ENCODE results near the gene GPANK1. TPM values are rescaled to one million over a fixed set of nuclear protein-coding genes. Genes with fewer than 3 reads are reported as not detected.
A peak's percentile ranks its signal among the peaks of the same experiment; 100 is the strongest.

The GPANK1 gene
- total and polyA plus RNA-seq, 2 of the 13 experiments (the other 11 are each of a cell fraction or from before 2014, with no cell fraction given) = 15.4 to 22.8 TPM

DNA sequence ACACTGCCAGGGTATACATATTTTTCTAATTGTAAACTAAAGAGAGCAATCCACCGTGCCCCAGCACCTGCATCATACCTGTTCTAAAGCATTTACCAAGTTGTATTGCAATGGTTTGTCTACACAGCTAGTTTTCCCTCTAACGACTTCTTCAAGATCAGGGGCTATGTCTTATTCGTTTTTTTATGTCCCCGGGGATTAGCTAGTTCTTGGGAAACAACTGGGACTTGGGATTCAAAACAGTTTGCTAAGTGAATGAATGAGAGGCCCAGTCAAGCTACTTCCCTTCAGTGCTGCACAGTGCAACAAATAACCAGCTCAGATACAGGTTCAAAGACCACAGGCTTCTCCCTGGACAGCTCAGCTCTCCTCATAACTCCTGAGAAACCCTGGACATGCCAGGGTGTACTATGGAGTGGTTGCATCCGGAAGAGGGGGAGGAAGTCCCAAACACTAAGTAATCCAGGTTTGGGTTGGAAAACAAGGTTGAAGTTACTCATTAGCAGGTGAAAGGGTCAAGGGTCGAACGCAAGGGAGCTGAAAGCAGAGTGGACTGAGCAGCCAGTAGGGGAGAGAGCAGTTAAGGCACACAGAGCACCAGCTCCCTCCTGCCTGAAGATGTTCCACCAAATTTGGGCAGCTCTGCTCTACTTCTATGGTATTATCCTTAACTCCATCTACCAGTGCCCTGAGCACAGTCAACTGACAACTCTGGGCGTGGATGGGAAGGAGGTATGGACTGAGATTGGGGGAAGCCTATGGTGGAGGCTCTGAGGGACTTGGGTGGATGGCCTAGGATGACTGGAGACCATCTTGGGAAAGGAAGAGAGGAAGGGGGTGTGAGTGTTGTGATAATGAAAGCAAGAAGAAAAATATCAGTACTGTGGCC is 9.2 kb downstream of the GPANK1 start, which contains the start of gene APOM (continued):
- TF ChIP-seq AGO2 (optimal IDR thresholded peaks at IDR 0.05; ENCODE audit: low read depth, low read length) (no peak), ZNF543 (CRISPR knock-in tag; IDR thresholded peaks at IDR 0.05) (peak; percentile 74; the same call in 1 of the 2 replicates), MLLT10 (CRISPR knock-in tag; IDR thresholded peaks at IDR 0.05) (no peak), ZNF749 (CRISPR knock-in tag; IDR thresholded peaks at IDR 0.05; ENCODE audit: borderline replicate concordance) (no peak; the same call in 1 of the 2 replicates), PCBP2 (optimal IDR thresholded peaks at IDR 0.05; ENCODE audit: low read depth, low read length, poor library complexity, severe bottlenecking) (no peak), ZNF720 (CRISPR knock-in tag; IDR thresholded peaks at IDR 0.05) (no peak), ZMYM4 (CRISPR knock-in tag; IDR thresholded peaks at IDR 0.05) (peak; percentile 71), SIN3B (IDR thresholded peaks at IDR 0.05; ENCODE audit: low read length) (no peak), ZNF83 (CRISPR knock-in tag; IDR thresholded peaks at IDR 0.05; ENCODE audit: borderline replicate concordance) (peak; percentile 78; the same call in 1 of the 2 replicates), ZNF292 (CRISPR knock-in tag; IDR thresholded peaks at IDR 0.05; ENCODE audit: borderline replicate concordance, low read depth) (no peak; the same call in 1 of the 2 replicates), AGO1 (IDR thresholded peaks at IDR 0.05; ENCODE audit: low read depth, low read length, poor library complexity, severe bottlenecking) (no peak), U2AF1 (optimal IDR thresholded peaks at IDR 0.05; ENCODE audit: low read depth, low read length) (peak; percentile 41), SNAPC2 (CRISPR knock-in tag; IDR thresholded peaks at IDR 0.05) (peak; percentile 97), ESRRA (CRISPR knock-in tag; IDR thresholded peaks at IDR 0.05; ENCODE audit: low read depth) (peak; percentile 76), ZBTB38 (CRISPR knock-in tag; IDR thresholded peaks at IDR 0.05) (peak; percentile 70), GPN1 (CRISPR knock-in tag; IDR thresholded peaks at IDR 0.05; ENCODE audit: borderline replicate concordance) (no peak)
- TF ChIP-seq, protein P1, sequence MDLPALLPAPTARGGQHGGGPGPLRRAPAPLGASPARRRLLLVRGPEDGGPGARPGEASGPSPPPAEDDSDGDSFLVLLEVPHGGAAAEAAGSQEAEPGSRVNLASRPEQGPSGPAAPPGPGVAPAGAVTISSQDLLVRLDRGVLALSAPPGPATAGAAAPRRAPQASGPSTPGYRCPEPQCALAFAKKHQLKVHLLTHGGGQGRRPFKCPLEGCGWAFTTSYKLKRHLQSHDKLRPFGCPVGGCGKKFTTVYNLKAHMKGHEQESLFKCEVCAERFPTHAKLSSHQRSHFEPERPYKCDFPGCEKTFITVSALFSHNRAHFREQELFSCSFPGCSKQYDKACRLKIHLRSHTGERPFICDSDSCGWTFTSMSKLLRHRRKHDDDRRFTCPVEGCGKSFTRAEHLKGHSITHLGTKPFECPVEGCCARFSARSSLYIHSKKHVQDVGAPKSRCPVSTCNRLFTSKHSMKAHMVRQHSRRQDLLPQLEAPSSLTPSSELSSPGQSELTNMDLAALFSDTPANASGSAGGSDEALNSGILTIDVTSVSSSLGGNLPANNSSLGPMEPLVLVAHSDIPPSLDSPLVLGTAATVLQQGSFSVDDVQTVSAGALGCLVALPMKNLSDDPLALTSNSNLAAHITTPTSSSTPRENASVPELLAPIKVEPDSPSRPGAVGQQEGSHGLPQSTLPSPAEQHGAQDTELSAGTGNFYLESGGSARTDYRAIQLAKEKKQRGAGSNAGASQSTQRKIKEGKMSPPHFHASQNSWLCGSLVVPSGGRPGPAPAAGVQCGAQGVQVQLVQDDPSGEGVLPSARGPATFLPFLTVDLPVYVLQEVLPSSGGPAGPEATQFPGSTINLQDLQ (CRISPR knock-in tag; IDR thresholded peaks at IDR 0.05) = no peak
- TF ChIP-seq, protein P2, sequence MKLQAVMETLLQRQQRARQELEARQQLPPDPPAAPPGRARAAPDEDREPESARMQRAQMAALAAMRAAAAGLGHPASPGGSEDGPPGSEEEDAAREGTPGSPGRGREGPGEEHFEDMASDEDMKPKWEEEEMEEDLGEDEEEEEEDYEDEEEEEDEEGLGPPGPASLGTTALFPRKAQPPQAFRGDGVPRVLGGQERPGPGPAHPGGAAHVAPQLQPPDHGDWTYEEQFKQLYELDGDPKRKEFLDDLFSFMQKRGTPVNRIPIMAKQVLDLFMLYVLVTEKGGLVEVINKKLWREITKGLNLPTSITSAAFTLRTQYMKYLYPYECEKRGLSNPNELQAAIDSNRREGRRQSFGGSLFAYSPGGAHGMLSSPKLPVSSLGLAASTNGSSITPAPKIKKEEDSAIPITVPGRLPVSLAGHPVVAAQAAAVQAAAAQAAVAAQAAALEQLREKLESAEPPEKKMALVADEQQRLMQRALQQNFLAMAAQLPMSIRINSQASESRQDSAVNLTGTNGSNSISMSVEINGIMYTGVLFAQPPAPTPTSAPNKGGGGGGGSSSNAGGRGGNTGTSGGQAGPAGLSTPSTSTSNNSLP (IDR thresholded peaks at IDR 0.05; ENCODE audit: low read depth, low read length) = peak; percentile 14; the same call in 1 of the 2 replicates
- TF ChIP-seq, protein P3, sequence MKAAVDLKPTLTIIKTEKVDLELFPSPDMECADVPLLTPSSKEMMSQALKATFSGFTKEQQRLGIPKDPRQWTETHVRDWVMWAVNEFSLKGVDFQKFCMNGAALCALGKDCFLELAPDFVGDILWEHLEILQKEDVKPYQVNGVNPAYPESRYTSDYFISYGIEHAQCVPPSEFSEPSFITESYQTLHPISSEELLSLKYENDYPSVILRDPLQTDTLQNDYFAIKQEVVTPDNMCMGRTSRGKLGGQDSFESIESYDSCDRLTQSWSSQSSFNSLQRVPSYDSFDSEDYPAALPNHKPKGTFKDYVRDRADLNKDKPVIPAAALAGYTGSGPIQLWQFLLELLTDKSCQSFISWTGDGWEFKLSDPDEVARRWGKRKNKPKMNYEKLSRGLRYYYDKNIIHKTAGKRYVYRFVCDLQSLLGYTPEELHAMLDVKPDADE (CRISPR knock-in tag; IDR thresholded peaks at IDR 0.05) = peak; percentile 57; the same call in 1 of the 2 replicates
- TF ChIP-seq, protein P4, sequence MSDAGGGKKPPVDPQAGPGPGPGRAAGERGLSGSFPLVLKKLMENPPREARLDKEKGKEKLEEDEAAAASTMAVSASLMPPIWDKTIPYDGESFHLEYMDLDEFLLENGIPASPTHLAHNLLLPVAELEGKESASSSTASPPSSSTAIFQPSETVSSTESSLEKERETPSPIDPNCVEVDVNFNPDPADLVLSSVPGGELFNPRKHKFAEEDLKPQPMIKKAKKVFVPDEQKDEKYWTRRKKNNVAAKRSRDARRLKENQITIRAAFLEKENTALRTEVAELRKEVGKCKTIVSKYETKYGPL (CRISPR knock-in tag; IDR thresholded peaks at IDR 0.05) = peak; percentile 80; the same call in 1 of the 2 replicates

All from HepG2 (cell line).